ENCODE results near the gene SLC11A2. TPM values are rescaled to one million over a fixed set of nuclear protein-coding genes. Genes with fewer than 3 reads are reported as not detected.

SLC11A2 gene
- total RNA-seq, 4 donors from 2014 or later, result 43.3 to 64.8 (median 50.8) TPM

DNA sequence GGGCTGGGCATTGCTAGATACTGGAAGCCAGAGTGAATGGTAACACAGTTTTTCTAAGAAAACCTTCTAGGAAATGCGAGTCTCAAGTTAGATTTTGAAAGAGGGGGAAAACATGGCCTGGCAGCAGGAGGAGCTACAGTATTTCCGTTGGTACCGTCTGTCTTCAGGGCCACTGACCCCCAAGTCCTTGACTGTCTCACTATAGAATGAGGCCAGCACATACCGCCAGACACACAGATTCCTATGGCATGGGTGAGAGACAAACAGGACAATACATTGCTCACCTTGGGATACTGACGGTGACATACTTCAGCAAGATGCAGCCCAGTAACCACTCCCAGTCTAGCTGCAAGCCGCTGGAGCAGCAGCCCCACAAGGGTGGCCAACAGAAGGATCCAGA, 21.7 kb downstream of the SLC11A2 start:
- TF ChIP-seq, protein P1, sequence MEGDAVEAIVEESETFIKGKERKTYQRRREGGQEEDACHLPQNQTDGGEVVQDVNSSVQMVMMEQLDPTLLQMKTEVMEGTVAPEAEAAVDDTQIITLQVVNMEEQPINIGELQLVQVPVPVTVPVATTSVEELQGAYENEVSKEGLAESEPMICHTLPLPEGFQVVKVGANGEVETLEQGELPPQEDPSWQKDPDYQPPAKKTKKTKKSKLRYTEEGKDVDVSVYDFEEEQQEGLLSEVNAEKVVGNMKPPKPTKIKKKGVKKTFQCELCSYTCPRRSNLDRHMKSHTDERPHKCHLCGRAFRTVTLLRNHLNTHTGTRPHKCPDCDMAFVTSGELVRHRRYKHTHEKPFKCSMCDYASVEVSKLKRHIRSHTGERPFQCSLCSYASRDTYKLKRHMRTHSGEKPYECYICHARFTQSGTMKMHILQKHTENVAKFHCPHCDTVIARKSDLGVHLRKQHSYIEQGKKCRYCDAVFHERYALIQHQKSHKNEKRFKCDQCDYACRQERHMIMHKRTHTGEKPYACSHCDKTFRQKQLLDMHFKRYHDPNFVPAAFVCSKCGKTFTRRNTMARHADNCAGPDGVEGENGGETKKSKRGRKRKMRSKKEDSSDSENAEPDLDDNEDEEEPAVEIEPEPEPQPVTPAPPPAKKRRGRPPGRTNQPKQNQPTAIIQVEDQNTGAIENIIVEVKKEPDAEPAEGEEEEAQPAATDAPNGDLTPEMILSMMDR (IDR thresholded peaks at IDR 0.05; ENCODE audit: low read depth), result no peak

DNA sequence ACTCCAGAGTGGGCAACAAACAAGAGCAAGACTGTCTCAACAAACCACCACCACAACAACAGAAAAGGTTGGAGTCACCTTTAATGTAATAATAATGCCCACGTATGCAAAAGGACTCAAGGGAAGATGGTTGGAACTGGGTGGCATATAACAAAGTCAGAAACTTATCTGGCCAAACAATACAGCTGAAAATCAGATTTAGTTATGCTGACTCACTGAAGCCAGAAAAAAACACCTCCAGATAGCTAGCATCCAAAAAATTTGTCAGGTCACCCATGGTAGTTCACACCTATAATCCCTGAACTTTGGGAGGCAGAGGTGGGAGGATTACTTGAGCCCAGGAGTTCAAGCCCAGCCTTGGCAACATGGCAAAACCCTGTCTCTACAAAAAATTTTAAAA, 24.4 kb downstream of the SLC11A2 start:
- TF ChIP-seq, protein P1 (IDR thresholded peaks at IDR 0.05; ENCODE audit: low read depth), result no peak

DNA sequence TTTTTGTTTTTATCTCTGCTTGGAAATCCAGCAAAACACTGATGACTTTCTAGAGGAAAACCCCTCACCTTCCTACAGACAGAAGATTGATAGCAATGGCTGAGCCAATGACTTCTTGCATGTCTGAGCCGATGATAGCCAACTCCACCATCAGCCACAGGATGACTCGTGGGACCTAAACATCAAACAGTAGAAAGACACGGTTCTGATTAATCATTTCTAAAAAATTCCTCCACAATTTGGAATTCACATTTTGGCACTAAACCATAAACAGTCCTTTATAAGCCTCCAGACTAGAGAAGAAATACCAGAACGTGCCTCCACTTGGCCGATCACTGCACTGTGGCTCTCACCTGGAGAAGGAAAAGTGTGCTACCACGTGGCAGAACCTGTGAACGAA, 25.9 kb downstream of the SLC11A2 start:
- TF ChIP-seq, protein P1 (IDR thresholded peaks at IDR 0.05; ENCODE audit: low read depth), result no peak

DNA sequence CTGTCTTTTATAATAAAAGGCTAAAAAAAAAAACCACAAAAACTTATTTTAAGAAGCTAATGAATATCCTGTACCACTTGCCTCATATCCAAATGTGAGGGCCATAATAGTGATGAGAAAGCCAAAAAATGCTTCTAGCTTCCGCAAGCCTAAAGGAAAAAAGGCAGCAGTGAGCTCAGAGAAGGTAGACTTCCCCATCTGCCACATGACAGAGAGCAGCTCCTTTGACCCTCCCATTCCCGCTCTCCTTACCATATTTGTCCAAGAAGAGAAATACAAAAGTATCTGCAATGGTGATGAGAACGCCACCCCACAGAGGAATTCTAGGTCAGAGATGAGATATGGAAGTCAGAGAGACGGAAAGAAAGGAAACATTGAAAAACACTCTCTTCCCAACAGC, 27.1 kb downstream of the SLC11A2 start:
- TF ChIP-seq, protein P1 (IDR thresholded peaks at IDR 0.05; ENCODE audit: low read depth), result no peak

DNA sequence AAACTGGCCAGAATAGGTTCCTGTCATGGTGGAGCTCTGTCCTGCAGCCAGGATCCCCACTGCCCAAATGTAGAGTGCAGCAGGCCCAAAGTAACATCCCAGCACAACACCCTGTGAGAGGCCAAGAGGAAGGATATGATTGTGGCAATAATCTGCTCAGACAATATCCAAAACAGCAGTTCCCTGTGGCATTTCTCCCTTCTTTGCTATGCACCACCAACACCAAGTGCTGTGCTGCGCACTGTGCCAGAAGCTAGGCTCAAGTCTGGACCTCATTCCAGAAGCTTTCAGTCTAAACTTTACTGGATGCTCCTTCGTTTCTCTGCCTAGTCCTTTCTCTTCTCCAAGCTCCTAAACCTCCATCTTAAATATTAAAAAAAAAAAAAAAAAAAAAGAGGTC, 33.4 kb downstream of the SLC11A2 start:
- TF ChIP-seq, protein P1 (IDR thresholded peaks at IDR 0.05; ENCODE audit: low read depth), result no peak

DNA sequence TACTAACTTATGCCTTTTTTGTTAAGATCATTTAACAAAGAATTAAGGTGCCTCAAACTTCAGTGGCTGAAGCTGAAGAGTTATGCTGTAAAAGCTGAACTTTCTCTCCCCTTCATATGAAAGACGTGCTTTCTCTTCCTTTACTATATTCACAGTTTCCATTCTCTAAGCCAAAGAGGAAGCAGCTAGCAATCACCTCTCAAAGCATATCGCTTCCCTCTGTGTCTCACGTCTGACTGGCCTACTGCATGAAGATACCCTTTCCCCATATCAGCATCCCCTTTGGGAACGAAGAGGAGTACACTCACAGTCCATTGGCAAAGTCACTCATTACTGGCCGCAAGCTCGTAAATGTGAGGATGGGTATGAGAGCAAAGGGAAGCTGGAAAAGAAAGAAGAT, 34.9 kb downstream of the SLC11A2 start:
- TF ChIP-seq, protein P1 (IDR thresholded peaks at IDR 0.05; ENCODE audit: low read depth), result no peak

DNA sequence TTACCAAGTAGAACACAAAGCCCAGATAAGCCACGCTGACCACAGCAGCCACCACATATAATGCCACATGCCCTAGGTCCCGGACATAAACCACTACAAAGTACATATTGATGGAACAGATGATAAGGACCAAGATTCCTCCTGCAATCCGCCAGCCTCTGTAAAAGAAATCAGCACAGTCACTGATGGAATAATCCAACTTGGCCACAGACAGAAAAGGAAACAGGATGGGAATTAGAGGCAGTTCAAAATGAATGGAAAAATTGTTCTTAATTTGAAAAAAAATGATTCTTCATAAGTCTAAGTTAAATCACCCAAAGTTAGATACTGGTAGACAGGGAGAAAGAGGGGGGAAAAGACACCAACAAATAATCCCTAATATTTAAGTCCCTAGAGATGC, 35.4 kb downstream of the SLC11A2 start:
- TF ChIP-seq, protein P1 (IDR thresholded peaks at IDR 0.05; ENCODE audit: low read depth), result no peak
